Measurements from ENCODE around the gene LIPT2.
"Not testable (repeated sequence)": the region's sequence is repeated elsewhere in the genome, so short reads cannot be mapped to it uniquely, and the experiment has no call there.

Gene LIPT2

DNA sequence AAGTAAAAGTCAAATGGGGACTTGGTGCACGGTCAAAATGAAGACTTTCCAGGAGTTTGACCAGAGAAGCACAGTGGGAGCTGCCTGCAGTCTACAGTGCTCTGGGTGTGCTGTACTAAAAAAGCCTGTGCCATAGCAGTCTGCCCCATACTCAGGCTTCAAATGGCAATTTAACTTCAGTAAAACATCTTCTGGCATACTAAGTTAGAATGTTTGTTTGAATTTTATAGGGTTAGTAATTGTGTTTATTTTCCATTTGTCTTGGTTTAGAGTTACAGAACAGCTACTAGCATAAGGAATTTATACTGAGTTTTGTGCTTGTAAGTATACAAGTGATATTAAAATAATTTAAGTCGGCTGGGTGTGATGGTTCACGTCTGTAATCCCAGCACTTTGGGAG is 29.3 kb upstream of the LIPT2 start:
- no peak overlapping the region for H3K4me3 ChIP-seq (ENCODE audit: low read length)
- peaks cover 16% of the 10 kb centered on the region for H3K4me1 ChIP-seq (ENCODE audit: control insufficient read depth, insufficient read depth, low read length)
- no peaks in the 10 kb centered on the region for H3K27me3 ChIP-seq (ENCODE audit: control insufficient read depth, insufficient read depth, low read length)
- H3K9ac ChIP-seq (ENCODE audit: low read length) = no peak overlapping the region
- no peaks in the 10 kb centered on the region for H3K36me3 ChIP-seq (ENCODE audit: control insufficient read depth, insufficient read depth, low read length)
- no peaks in the 10 kb centered on the region for H3K9me3 ChIP-seq (ENCODE audit: control insufficient read depth, low read length)

DNA sequence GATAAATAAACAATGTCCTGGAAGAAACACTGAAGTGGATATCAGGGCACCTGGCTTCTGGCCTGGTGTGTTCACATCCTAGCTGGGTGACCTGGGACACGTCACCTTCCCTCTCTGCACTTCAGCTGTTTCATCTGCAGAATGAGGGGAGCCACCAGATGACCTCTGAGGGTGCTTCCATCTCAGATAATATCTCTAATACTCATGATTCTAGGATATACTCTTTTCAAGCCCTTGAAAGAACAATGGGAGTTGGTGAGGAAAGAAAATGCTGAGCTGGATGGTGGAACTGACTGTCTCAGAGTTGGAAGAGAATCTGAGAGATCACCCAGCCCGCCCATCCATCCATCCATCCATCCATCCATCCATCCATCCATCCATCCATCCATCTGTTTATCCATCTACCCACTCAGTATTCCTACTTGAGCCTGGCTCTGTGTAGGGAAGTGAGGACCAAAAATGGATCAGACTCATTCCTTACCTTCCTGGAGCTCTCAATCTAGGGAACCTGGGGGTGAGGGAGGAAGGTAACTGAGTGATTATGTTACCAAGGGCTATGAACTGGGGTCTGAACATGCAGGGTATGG is 28.2 kb upstream of the LIPT2 start:
- Histone ChIP-seq H3K9ac (ENCODE audit: low read length) (no peak overlapping the region), H3K4me3 (ENCODE audit: low read length) (no peak overlapping the region), H3K36me3 (ENCODE audit: control insufficient read depth, insufficient read depth, low read length) (no peaks in the 10 kb centered on the region), H3K4me1 (ENCODE audit: control insufficient read depth, insufficient read depth, low read length) (peaks cover 16% of the 10 kb centered on the region), H3K9me3 (ENCODE audit: control insufficient read depth, low read length) (no peaks in the 10 kb centered on the region), H3K27me3 (ENCODE audit: control insufficient read depth, insufficient read depth, low read length) (no peaks in the 10 kb centered on the region)

DNA sequence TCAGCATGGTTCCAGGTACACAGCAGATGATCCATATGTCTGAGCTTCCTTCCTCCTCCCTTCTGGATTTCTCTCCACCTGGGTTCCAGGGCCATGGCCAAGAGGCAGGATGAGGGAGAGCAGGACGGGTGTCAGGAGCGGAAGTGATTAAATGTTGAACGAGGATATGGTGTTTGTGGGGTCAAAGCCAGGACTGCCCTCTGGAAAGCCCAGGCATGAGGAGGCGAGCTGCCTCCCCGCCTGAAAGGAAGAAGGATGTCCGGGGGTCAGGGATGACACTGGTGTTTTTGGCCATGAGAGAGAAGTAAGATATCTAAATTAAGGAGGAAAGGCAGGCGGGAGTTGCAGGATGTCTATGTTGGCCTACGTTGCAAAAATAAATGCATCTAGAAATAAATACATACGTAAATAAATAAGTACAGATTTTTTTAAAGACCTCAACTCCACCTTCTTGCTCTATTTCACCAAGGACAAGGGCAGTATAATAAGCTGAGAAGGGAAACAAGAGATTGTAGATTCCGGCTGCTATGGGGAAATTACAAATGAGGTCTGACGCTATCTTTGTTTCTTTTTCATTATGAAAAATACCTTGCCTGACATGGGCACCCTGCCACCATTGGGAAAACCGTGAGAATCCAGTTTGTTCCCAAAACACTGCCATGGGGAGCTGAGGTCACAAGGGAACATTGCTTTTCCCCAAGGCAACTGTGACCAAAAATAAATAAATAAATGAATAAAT is 27.6 kb upstream of the LIPT2 start:
- Histone ChIP-seq H3K36me3 (ENCODE audit: control insufficient read depth, insufficient read depth, low read length) (no peaks in the 10 kb centered on the region), H3K9me3 (ENCODE audit: control insufficient read depth, low read length) (no peaks in the 10 kb centered on the region), H3K27me3 (ENCODE audit: control insufficient read depth, insufficient read depth, low read length) (no peaks in the 10 kb centered on the region)

DNA sequence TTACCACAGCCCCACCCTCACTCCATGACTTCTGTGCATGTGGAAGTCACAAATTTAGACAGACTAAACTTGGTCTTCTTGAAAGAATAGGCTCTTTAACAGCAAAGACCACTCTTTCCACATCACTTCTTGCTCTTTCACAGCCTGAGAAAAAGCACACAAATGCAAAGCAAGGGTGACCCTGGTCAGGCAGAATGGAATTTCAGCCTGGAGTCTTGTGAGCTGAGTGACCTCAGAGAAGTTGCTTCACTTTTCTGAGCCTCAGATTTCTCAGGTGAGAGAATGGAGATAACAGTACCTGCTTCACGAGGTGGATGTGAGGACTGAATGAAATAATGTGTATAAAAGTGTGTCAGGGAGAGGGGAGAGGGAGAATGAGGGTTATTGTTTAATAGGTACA is 26.8 kb upstream of the LIPT2 start:
- no peaks in the 10 kb centered on the region for H3K27me3 ChIP-seq (ENCODE audit: control insufficient read depth, insufficient read depth, low read length)
- no peaks in the 10 kb centered on the region for H3K36me3 ChIP-seq (ENCODE audit: control insufficient read depth, insufficient read depth, low read length)
- peaks cover 16% of the 10 kb centered on the region for H3K4me1 ChIP-seq (ENCODE audit: control insufficient read depth, insufficient read depth, low read length)
- no peak overlapping the region for H3K4me3 ChIP-seq (ENCODE audit: low read length)
- no peaks in the 10 kb centered on the region for H3K9me3 ChIP-seq (ENCODE audit: control insufficient read depth, low read length)
- no peak overlapping the region for H3K9ac ChIP-seq (ENCODE audit: low read length)

More for the DNA sequence above, 27.6 kb upstream of the LIPT2 start:
- Histone ChIP-seq H3K4me1 (ENCODE audit: control insufficient read depth, insufficient read depth, low read length) (peaks cover 16% of the 10 kb centered on the region), H3K4me3 (ENCODE audit: low read length) (no peak overlapping the region), H3K9ac (ENCODE audit: low read length) (no peak overlapping the region)

DNA sequence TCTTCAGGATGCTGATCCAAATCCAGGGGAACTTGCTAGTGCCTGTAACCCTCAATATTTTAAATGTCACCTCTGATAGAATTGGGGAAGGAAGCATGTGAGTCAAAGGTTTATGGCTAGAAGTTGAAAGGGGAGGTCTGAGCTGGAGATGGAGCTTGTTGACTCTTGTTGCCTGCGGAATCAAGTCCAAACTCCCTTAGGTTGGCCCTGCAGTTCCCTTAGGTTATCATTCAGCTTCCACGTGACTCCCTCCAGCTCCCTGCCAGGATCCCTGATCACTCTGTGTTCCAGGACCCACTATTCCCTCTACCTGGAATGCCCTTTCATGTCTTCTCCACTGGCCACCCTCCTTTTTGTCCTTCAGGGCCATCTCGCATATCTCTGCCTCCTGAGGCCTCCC is 26.2 kb upstream of the LIPT2 start:
- no peak overlapping the region for H3K9ac ChIP-seq (ENCODE audit: low read length)
- peaks cover 14% of the 10 kb centered on the region for H3K4me1 ChIP-seq (ENCODE audit: control insufficient read depth, insufficient read depth, low read length)
- H3K4me3 ChIP-seq (ENCODE audit: low read length) = no peak overlapping the region
- H3K9me3 ChIP-seq (ENCODE audit: control insufficient read depth, low read length) = no peaks in the 10 kb centered on the region
- H3K27me3 ChIP-seq (ENCODE audit: control insufficient read depth, insufficient read depth, low read length) = no peaks in the 10 kb centered on the region
- no peaks in the 10 kb centered on the region for H3K36me3 ChIP-seq (ENCODE audit: control insufficient read depth, insufficient read depth, low read length)

DNA sequence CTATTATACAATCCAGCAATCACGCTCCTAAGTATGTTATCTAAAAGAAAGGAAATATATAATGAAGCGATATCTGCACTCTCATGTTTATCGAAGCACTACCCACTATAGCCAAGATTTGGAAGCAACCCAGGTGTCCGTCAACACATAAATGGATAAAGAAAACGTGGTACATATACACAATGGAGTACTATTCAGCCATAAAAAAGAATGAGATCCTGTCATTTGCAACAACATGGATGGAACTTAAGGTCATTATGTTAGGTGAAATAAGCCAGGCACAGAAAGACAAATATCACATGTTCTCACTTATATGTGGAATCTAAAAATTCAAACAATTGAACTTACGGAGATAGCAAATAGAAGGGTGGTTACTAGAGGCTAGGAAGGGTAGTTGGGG is 24.1 kb upstream of the LIPT2 start:
- not testable (repeated sequence) for H3K4me3 ChIP-seq (ENCODE audit: low read length); H3K9me3 ChIP-seq (ENCODE audit: control insufficient read depth, low read length); H3K27me3 ChIP-seq (ENCODE audit: control insufficient read depth, insufficient read depth, low read length); H3K9ac ChIP-seq (ENCODE audit: low read length); H3K36me3 ChIP-seq (ENCODE audit: control insufficient read depth, insufficient read depth, low read length); H3K4me1 ChIP-seq (ENCODE audit: control insufficient read depth, insufficient read depth, low read length)

DNA sequence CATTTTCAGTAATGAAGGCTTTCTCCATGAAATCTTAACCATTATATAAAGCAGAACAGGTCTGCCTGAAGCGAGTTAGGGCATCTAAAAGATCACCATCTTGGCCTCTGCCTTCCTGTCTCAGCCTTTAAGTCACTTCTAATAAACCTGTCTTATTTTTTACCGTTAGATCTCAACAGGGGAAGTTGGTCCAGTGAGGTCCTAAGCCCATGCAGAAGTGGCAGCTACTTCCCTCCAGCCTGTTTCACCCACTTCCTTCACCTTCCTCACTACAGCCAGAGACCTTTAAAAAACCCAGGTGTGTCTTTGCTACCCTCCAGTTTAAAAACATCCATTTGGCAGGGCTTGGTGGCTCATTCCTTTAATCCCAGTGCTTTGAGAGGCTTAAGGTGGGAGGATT is 14.1 kb upstream of the LIPT2 start:
- H3K4me3 ChIP-seq (ENCODE audit: low read length) = no peak overlapping the region
- H3K27me3 ChIP-seq (ENCODE audit: control insufficient read depth, insufficient read depth, low read length) = no peaks in the 10 kb centered on the region
- no peak overlapping the region for H3K9ac ChIP-seq (ENCODE audit: low read length)
- no peaks in the 10 kb centered on the region for H3K36me3 ChIP-seq (ENCODE audit: control insufficient read depth, insufficient read depth, low read length)
- H3K9me3 ChIP-seq (ENCODE audit: control insufficient read depth, low read length) = peaks cover 3% of the 10 kb centered on the region
- H3K4me1 ChIP-seq (ENCODE audit: control insufficient read depth, insufficient read depth, low read length) = peaks cover 5% of the 10 kb centered on the region

DNA sequence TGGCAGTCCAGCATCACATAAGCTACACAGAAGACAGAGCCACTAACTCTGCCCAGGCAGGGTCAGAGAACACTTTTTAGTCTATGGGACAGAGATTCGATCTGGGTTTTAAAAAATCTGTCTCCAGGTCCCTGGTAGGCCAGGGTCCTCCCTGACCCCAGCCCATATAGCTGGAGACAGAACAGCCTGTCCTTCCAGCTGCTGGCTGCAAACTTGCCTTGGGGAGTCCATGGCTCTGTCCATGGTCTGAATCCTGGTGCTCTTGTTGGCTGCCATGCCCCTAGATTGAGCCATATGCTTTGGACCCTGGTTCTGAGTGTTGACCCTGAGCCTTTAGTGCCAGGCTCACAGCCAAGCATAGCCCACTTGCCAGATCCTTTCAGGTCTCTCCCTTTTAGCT is 13.3 kb upstream of the LIPT2 start:
- H3K27me3 ChIP-seq (ENCODE audit: control insufficient read depth, insufficient read depth, low read length) = no peaks in the 10 kb centered on the region
- no peaks in the 10 kb centered on the region for H3K36me3 ChIP-seq (ENCODE audit: control insufficient read depth, insufficient read depth, low read length)
- H3K9ac ChIP-seq (ENCODE audit: low read length) = no peak overlapping the region
- H3K4me3 ChIP-seq (ENCODE audit: low read length) = no peak overlapping the region
- H3K4me1 ChIP-seq (ENCODE audit: control insufficient read depth, insufficient read depth, low read length) = peaks cover 5% of the 10 kb centered on the region
- peaks cover 6% of the 10 kb centered on the region for H3K9me3 ChIP-seq (ENCODE audit: control insufficient read depth, low read length)

DNA sequence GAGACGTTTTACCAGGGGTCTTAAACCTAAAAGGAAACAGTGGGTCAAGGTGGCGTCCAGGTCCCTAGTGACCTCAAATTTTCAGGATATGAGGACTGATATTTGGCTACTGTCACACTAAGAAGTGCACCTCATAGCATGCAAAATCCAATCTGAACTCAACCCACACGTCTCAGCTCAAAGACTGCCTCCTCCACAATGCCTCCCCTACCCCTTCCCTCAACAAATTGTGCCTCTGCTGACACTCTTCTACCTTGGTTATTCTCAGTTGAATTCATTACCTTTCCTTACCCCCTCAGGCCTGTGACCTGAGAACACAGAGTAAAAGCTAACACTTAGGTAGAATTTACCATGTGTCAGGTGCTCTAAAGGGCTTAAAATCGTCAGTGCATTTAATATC is 12.4 kb upstream of the LIPT2 start:
- Histone ChIP-seq H3K9ac (ENCODE audit: low read length) (no peak overlapping the region), H3K36me3 (ENCODE audit: control insufficient read depth, insufficient read depth, low read length) (no peaks in the 10 kb centered on the region), H3K9me3 (ENCODE audit: control insufficient read depth, low read length) (peaks cover 6% of the 10 kb centered on the region), H3K4me1 (ENCODE audit: control insufficient read depth, insufficient read depth, low read length) (peaks cover 5% of the 10 kb centered on the region), H3K27me3 (ENCODE audit: control insufficient read depth, insufficient read depth, low read length) (no peaks in the 10 kb centered on the region), H3K4me3 (ENCODE audit: low read length) (no peak overlapping the region)

DNA sequence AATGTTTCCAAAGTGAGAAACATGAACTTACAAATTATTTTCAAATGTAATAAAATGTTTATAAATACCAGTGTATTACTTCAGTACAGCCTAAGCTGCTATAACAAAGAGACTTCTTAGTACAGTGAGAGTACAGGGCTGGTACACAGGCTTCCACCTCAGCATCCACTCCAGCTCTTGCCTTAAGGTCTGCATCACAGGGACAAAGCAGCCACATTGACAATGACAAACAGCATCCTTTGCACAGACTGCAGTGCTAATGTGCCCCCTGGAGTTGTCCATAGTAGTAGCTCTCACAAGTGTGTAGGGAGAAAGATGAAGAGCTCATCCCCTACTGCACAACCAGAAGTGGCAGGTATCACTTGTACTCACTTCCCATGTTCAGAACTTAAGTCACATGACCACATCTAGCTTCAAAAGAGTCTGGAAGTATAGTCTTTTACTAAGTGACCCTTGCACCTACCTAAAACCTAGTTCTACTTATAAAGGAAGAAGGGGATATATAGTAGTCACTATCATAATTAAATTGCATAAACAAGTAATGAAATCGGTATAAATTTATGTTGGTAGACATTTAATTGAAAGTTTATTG is 10.7 kb upstream of the LIPT2 start:
- Histone ChIP-seq H3K9ac (ENCODE audit: low read length) (no peak overlapping the region), H3K4me1 (ENCODE audit: control insufficient read depth, insufficient read depth, low read length) (peaks cover 5% of the 10 kb centered on the region), H3K36me3 (ENCODE audit: control insufficient read depth, insufficient read depth, low read length) (no peaks in the 10 kb centered on the region), H3K27me3 (ENCODE audit: control insufficient read depth, insufficient read depth, low read length) (no peaks in the 10 kb centered on the region), H3K4me3 (ENCODE audit: low read length) (no peak overlapping the region), H3K9me3 (ENCODE audit: control insufficient read depth, low read length) (peaks cover 6% of the 10 kb centered on the region)

DNA sequence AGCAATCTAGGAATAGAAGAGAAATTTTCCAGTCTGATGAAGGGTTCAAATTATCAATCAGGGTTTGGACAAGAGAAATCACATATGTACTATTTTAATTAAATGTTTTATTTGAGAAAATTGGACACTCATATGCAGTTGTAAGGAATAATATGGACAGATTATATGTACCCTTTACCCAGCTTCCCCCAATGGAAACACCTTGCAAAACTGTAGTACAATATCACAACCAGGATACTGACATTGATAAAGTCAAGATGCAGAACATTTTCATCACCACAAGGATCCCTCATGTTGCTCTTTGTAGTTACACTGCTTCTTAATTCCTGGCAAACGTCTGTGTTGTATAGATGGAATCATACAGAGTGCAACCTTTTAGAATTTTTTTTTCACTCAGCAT is 1.4 kb upstream of the LIPT2 start:
- H3K4me1 ChIP-seq (ENCODE audit: control insufficient read depth, insufficient read depth, low read length) = peaks cover 7% of the 10 kb centered on the region
- no peaks in the 10 kb centered on the region for H3K9me3 ChIP-seq (ENCODE audit: control insufficient read depth, low read length)
- H3K27me3 ChIP-seq (ENCODE audit: control insufficient read depth, insufficient read depth, low read length) = no peaks in the 10 kb centered on the region
- no peak overlapping the region for H3K9ac ChIP-seq (ENCODE audit: low read length)
- no peak overlapping the region for H3K4me3 ChIP-seq (ENCODE audit: low read length)
- no peaks in the 10 kb centered on the region for H3K36me3 ChIP-seq (ENCODE audit: control insufficient read depth, insufficient read depth, low read length)

DNA sequence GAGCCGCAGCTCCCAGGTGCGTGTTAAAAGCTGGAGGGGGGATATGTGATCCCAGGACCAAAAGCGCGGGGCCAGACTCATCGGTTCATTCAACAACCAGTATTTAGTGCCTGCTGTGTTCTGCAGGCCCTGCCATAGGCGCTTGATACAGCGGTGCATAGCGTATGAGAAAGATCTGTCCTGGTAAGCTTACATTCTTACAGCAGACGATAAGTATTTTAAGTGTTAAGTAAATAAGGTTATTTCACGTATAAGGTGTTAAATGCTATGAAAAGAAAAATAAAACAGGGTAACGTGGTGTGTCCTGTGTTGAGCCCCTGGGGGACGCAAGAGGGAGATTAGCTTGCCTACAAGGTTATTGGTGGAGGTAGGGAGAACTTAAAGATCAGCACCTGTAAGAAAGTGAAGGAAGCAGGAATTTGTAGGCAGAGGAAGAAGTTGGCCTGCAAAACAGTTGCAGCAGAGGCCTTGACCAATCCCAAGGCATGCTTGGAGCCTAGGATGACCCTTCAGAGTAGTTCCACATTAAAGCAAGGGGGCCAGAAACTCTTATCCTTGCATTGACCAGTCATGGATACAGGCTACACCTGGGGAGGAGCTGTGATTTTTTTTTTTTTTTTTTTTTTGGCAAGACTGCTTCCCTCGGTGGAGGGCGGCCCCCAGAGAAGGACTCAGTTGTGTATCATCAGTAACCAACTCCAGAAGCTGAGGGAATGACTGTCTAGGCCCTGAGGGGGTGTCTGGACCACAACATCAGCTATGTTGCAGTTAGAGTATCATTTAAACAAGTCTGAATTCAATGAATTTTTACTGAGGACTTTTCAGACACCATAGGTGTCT is 487 bp upstream of the LIPT2 start:
- Histone ChIP-seq H3K27me3 (ENCODE audit: control insufficient read depth, insufficient read depth, low read length) (no peaks in the 10 kb centered on the region), H3K36me3 (ENCODE audit: control insufficient read depth, insufficient read depth, low read length) (no peaks in the 10 kb centered on the region), H3K9me3 (ENCODE audit: control insufficient read depth, low read length) (no peaks in the 10 kb centered on the region), H3K4me1 (ENCODE audit: control insufficient read depth, insufficient read depth, low read length) (peaks cover 7% of the 10 kb centered on the region), H3K4me3 (ENCODE audit: low read length) (peak overlapping the region; percentile 81), H3K9ac (ENCODE audit: low read length) (peak overlapping the region; percentile 76)
